ENCODE measurements around the gene NFATC2.
A peak's percentile ranks its signal among the peaks of the same experiment; 100 is the strongest.

Gene NFATC2

GRCh38 chr20:51373713-51374455, 168.6 kb downstream of the NFATC2 start:
- Histone ChIP-seq H2AFZ (ENCODE audit: low read depth, low read length, severe bottlenecking) (no peak overlapping the region), H3K4me2 (ENCODE audit: low read depth, low read length, poor library complexity, severe bottlenecking) (no peak overlapping the region), H3K27ac (ENCODE audit: low read depth, low read length) (no peak overlapping the region)

GRCh38 chr20:51372966-51373365, 169.6 kb downstream of the NFATC2 start:
- Histone ChIP-seq H3K9me3 (ENCODE audit: insufficient read depth, low read length) (no peaks in the 10 kb centered on the region), H3K27ac (ENCODE audit: low read depth, low read length) (no peak overlapping the region), H3K79me2 (ENCODE audit: insufficient read depth, low read length) (no peaks in the 10 kb centered on the region)

More at GRCh38 chr20:51373713-51374455, 168.6 kb downstream of the NFATC2 start:
- no peaks in the 10 kb centered on the region for H3K9me2 ChIP-seq (replicated peaks; ENCODE audit: insufficient read depth, low read length)
- H3K36me3 ChIP-seq (ENCODE audit: low read length): no peaks in the 10 kb centered on the region
- no peaks in the 10 kb centered on the region for H3K9me3 ChIP-seq (ENCODE audit: insufficient read depth, low read length)
- no peaks in the 10 kb centered on the region for H4K20me1 ChIP-seq (ENCODE audit: low read depth, low read length)
- no peaks in the 10 kb centered on the region for H3F3A ChIP-seq (ENCODE audit: insufficient read depth)
- no peak overlapping the region for H3K4me3 ChIP-seq (ENCODE audit: insufficient read depth, low read length, poor library complexity, severe bottlenecking)
- TF ChIP-seq EZH2phosphoT487 (conservative IDR thresholded peaks at IDR 0.05; ENCODE audit: low read length): no peak
- no peak for TF ChIP-seq CTCF (IDR thresholded peaks at IDR 0.05; ENCODE audit: insufficient read depth, low read length, poor library complexity, severe bottlenecking)
- no peaks in the 10 kb centered on the region for H3K27me3 ChIP-seq (ENCODE audit: low read length)
- H3K9ac ChIP-seq (ENCODE audit: low read length): no peak overlapping the region
- H3K79me2 ChIP-seq (ENCODE audit: insufficient read depth, low read length): no peaks in the 10 kb centered on the region

GRCh38 chr20:51372176-51372803, 170.2 kb downstream of the NFATC2 start:
- Histone ChIP-seq H4K20me1 (ENCODE audit: low read depth, low read length) (no peaks in the 10 kb centered on the region), H3K36me3 (ENCODE audit: low read length) (no peaks in the 10 kb centered on the region), H3K79me2 (ENCODE audit: insufficient read depth, low read length) (no peaks in the 10 kb centered on the region), H3K9me3 (ENCODE audit: insufficient read depth, low read length) (no peaks in the 10 kb centered on the region), H3K4me2 (ENCODE audit: low read depth, low read length, poor library complexity, severe bottlenecking) (no peak overlapping the region), H3K9me2 (replicated peaks; ENCODE audit: insufficient read depth, low read length) (no peaks in the 10 kb centered on the region), H3K9ac (ENCODE audit: low read length) (no peak overlapping the region), H3K27ac (ENCODE audit: low read depth, low read length) (no peak overlapping the region), H2AFZ (ENCODE audit: low read depth, low read length, severe bottlenecking) (no peak overlapping the region), H3K27me3 (ENCODE audit: low read length) (no peaks in the 10 kb centered on the region), H3K4me3 (ENCODE audit: insufficient read depth, low read length, poor library complexity, severe bottlenecking) (no peak overlapping the region), H3F3A (ENCODE audit: insufficient read depth) (no peaks in the 10 kb centered on the region)
- TF ChIP-seq CTCF (IDR thresholded peaks at IDR 0.05; ENCODE audit: insufficient read depth, low read length, poor library complexity, severe bottlenecking) (peak; percentile 49), EZH2phosphoT487 (conservative IDR thresholded peaks at IDR 0.05; ENCODE audit: low read length) (no peak)

More at GRCh38 chr20:51372966-51373365, 169.6 kb downstream of the NFATC2 start:
- no peak for TF ChIP-seq EZH2phosphoT487 (conservative IDR thresholded peaks at IDR 0.05; ENCODE audit: low read length)
- TF ChIP-seq CTCF (IDR thresholded peaks at IDR 0.05; ENCODE audit: insufficient read depth, low read length, poor library complexity, severe bottlenecking): no peak
- H3K4me2 ChIP-seq (ENCODE audit: low read depth, low read length, poor library complexity, severe bottlenecking): no peak overlapping the region
- no peaks in the 10 kb centered on the region for H3K36me3 ChIP-seq (ENCODE audit: low read length)
- H3K9ac ChIP-seq (ENCODE audit: low read length): no peak overlapping the region
- no peak overlapping the region for H2AFZ ChIP-seq (ENCODE audit: low read depth, low read length, severe bottlenecking)
- H3K9me2 ChIP-seq (replicated peaks; ENCODE audit: insufficient read depth, low read length): no peaks in the 10 kb centered on the region
- H4K20me1 ChIP-seq (ENCODE audit: low read depth, low read length): no peaks in the 10 kb centered on the region
- no peaks in the 10 kb centered on the region for H3K27me3 ChIP-seq (ENCODE audit: low read length)
- H3F3A ChIP-seq (ENCODE audit: insufficient read depth): no peaks in the 10 kb centered on the region
- no peak overlapping the region for H3K4me3 ChIP-seq (ENCODE audit: insufficient read depth, low read length, poor library complexity, severe bottlenecking)

Measured in SU-DHL-6 (cell line).